RWPE2 (cell line): ENCODE results near the gene TNFRSF18.

ENCODE experiments used
- ATAC-seq: fragments of 200-7000 bp; cut with Tn5 transposase; 3 replicates; pipeline ENCODE4 v1.9.1; 2021; ENCODE audit warnings: low read depth
- DNase-seq: peaks from one replicate; pipeline ENCODE4 v3.0.0-alpha.2; 2020; ENCODE audit warnings: low spot score
- H3K27ac ChIP-seq: fragments of 450-650 bp; 2 replicates; pipeline ENCODE4 v1.5.1; 2017; ENCODE audit warnings: mild to moderate bottlenecking; ENCODE audit not compliant: poor library complexity, severe bottlenecking
- H3K27me3 ChIP-seq: fragments of 250-450 bp; sonication (Bioruptor Pico); 2 replicates; pipeline ENCODE4 v1.5.1; 2021; ENCODE audit warnings: mild to moderate bottlenecking, moderate library complexity; ENCODE audit not compliant: insufficient read depth, poor library complexity, severe bottlenecking
- H3K36me3 ChIP-seq: fragments of 250-450 bp; sonication (Bioruptor Pico); 2 replicates; pipeline ENCODE4 v1.5.1; 2020; ENCODE audit warnings: low read depth, mild to moderate bottlenecking, moderate library complexity
- H3K4me1 ChIP-seq: fragments of 250-450 bp; sonication (Bioruptor Pico); 2 replicates; pipeline ENCODE4 v1.5.1; 2021; ENCODE audit warnings: mild to moderate bottlenecking, moderate library complexity; ENCODE audit not compliant: insufficient read depth, poor library complexity, severe bottlenecking
- H3K4me3 ChIP-seq: fragments of 250-450 bp; sonication (Bioruptor Pico); 2 replicates; pipeline ENCODE4 v1.5.1; 2021; ENCODE audit warnings: mild to moderate bottlenecking, moderate library complexity; ENCODE audit not compliant: severe bottlenecking
- H3K9me3 ChIP-seq: fragments of 250-450 bp; sonication (Bioruptor Pico); 2 replicates; pipeline ENCODE4 v1.5.1; 2021; ENCODE audit warnings: mild to moderate bottlenecking, moderate library complexity; ENCODE audit not compliant: severe bottlenecking
- TF ChIP-seq, protein P1 (sequence below): fragments of 450-650 bp; IDR thresholded peaks from one replicate; pipeline ENCODE4 v1.5.1; 2017; ENCODE audit warnings: mild to moderate bottlenecking, moderate library complexity; ENCODE audit not compliant: poor library complexity, severe bottlenecking

The TNFRSF18 gene

GRCh38 chr1:1234180-1234808 lies 27.9 kb upstream of the TNFRSF18 start:
- Histone ChIP-seq H3K27ac (no peak overlapping the region), H3K4me3 (no peak overlapping the region), H3K36me3 (peaks cover 9% of the 10 kb centered on the region), H3K27me3 (no peaks in the 10 kb centered on the region), H3K4me1 (peaks cover 10% of the 10 kb centered on the region), H3K9me3 (no peaks in the 10 kb centered on the region)
- DNase-seq (no peak), ATAC-seq (no peak)
- TF ChIP-seq, protein P1, sequence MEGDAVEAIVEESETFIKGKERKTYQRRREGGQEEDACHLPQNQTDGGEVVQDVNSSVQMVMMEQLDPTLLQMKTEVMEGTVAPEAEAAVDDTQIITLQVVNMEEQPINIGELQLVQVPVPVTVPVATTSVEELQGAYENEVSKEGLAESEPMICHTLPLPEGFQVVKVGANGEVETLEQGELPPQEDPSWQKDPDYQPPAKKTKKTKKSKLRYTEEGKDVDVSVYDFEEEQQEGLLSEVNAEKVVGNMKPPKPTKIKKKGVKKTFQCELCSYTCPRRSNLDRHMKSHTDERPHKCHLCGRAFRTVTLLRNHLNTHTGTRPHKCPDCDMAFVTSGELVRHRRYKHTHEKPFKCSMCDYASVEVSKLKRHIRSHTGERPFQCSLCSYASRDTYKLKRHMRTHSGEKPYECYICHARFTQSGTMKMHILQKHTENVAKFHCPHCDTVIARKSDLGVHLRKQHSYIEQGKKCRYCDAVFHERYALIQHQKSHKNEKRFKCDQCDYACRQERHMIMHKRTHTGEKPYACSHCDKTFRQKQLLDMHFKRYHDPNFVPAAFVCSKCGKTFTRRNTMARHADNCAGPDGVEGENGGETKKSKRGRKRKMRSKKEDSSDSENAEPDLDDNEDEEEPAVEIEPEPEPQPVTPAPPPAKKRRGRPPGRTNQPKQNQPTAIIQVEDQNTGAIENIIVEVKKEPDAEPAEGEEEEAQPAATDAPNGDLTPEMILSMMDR: no peak

DNA sequence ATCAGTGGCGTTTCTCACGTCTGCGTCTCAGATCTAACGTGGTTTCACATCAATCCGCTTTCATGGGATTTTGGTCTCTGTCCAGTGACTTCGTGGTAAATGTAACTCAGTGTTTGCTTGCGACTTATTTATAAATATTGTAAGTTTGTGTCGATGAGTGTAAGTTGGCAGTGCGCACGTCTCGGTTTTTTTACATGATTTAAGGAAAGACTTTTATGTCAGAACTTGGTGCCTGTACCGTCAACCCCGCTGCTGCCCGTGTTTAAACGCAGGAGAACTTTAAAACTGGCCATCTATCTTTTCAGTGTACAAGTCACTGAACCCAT lies 27.1 kb upstream of the TNFRSF18 start:
- Histone ChIP-seq H3K27ac (no peak overlapping the region), H3K4me1 (peaks cover 10% of the 10 kb centered on the region), H3K9me3 (no peaks in the 10 kb centered on the region), H3K27me3 (no peaks in the 10 kb centered on the region), H3K36me3 (peaks cover 16% of the 10 kb centered on the region), H3K4me3 (no peak overlapping the region)
- TF ChIP-seq, protein P1: no peak
- no peak for ATAC-seq
- DNase-seq: no peak

DNA sequence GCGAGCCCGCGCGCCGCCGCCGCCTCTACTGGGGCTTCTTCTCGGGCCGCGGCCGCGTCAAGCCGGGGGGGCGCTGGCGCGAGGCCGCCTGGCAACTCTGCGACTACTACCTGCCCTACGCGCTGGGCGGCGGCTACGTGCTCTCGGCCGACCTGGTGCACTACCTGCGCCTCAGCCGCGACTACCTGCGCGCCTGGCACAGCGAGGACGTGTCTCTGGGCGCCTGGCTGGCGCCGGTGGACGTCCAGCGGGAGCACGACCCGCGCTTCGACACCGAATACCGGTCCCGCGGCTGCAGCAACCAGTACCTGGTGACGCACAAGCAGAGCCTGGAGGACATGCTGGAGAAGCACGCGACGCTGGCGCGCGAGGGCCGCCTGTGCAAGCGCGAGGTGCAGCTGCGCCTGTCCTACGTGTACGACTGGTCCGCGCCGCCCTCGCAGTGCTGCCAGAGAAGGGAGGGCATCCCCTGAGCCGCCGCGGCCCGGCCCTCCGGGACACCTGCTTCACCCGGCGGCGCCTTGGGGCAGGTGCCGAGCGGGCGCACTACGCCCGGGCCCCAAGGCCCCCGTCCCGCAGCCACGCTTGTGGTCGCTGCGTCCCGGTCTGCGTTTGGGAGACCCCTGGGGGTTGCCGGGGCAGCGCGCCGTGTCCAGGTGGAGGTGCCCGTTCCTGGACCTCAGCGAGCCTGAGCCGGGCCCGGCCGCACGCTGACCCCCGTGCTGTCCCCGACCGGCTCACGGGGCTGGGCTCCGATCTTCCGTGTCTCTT lies 26.6 kb upstream of the TNFRSF18 start:
- Histone ChIP-seq H3K9me3 (no peaks in the 10 kb centered on the region), H3K4me3 (peak overlapping the region; percentile 90), H3K4me1 (peaks cover 5% of the 10 kb centered on the region), H3K36me3 (peaks cover 22% of the 10 kb centered on the region), H3K27ac (peak overlapping the region; percentile 63), H3K27me3 (no peaks in the 10 kb centered on the region)
- DNase-seq (no peak), ATAC-seq (no peak)
- TF ChIP-seq, protein P1: no peak

GRCh38 chr1:1232208-1232795 lies 25.9 kb upstream of the TNFRSF18 start, which contains the start of gene B3GALT6:
B3GALT6 (plus strand) TSS chr1:1232237; CDS start chr1:1232279, 42 bp downstream.
- DNase-seq: no peak
- Histone ChIP-seq H3K9me3 (no peaks in the 10 kb centered on the region), H3K36me3 (peaks cover 28% of the 10 kb centered on the region), H3K4me3 (peak within 1 kb of the TSS; percentile 90), H3K4me1 (no peaks in the 10 kb centered on the region), H3K27me3 (no peaks in the 10 kb centered on the region), H3K27ac (peak within 1 kb of the TSS; percentile 63)
- TF ChIP-seq, protein P1: no peak
- no peak; the same call in 2 of the 3 replicates for ATAC-seq
